ENCODE data around the gene G0S2.

The G0S2 gene, protein sequence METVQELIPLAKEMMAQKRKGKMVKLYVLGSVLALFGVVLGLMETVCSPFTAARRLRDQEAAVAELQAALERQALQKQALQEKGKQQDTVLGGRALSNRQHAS

DNA sequence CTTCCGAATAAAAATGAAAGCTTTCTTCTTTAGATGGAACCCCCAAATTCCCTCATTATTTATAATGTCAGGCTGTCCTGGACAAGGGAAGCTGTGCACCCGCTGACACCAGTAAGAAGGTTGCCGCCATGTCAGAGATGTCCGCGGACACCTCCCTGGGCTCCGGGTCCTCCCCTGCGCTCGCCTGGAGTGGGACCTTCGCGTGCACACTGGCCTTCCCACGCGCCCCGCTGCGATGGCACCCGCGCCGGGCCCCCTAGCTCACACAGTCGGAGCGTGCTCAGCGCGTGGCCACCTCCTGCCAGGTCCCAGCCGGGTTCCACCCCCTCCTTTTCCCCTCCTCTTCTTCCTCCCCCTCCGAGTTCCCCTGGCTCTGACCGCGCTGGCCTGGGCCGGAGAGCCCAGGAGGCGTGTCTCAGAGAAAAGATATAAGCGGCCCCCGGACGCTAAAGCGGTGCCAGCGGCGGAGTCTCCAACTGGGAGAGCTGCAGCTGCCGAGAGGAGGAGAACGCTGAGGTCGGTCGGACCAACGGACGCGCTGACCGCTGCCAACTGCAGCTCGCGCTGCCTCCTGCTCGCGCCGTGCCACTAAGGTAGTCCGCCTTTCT is at the start of gene G0S2:
TSS of gene G0S2 (plus strand) at position 456 of the 608 bp plus-strand sequence. CDS start 273 bp downstream, outside the sequence.
- no peak for DNase-seq

DNA sequence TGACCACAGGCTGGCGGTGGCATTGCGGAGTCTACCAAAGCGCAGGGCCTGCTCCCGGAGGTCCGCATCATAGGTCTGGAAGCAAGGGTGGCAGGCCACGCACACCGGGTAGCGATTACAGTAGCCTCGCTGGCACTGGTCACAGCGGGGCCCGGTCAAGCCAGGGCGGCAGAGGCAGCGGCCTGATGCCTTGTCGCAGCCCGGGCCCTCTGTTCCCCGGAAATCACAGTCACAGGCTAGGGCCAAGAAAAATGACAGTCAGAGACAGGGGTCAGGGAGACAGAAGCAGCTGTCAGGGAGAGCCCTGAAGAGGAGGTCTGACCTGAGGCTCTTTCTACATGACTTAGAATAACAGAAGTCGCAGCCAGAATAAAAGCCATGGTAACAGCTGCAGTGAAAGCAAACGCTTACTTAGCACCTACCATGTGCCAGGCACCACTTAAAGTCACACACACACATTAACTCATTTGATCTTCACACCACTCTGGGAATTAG is 49.4 kb upstream of the G0S2 start:
- DNase-seq: no peak

DNA sequence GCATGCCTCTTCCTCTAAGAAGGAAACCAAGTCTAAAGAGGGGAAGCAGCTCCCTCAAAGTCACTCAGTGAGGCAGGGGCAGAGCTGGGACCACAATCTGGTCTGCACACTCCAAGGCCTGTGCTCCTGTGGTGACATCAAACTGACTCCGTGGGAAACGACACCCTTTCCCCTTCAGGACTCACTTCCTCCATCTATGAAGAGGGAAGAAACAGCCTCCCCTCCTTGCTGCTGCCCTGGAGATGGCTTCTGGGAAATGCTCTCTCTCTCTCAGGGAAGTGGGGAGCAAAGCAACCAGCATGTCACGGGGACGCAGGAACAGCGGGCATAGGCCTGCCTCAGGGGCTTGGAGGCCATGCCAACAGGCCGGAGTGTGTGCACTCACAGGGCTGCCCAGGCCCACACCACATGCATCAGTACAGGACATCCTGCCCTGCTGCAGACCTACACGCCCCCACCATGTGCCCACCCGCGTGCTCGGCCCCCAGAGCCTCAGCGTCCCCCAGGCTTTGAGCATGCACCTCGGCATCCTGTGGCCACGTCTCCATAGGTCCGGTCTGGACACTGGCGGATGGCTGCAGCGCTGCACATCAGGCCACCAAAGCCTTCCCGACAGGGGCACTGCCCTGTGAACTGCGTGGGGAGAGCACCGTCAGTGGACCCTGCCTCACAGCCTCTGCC is 48.7 kb upstream of the G0S2 start:
- DNase-seq: no peak

DNA sequence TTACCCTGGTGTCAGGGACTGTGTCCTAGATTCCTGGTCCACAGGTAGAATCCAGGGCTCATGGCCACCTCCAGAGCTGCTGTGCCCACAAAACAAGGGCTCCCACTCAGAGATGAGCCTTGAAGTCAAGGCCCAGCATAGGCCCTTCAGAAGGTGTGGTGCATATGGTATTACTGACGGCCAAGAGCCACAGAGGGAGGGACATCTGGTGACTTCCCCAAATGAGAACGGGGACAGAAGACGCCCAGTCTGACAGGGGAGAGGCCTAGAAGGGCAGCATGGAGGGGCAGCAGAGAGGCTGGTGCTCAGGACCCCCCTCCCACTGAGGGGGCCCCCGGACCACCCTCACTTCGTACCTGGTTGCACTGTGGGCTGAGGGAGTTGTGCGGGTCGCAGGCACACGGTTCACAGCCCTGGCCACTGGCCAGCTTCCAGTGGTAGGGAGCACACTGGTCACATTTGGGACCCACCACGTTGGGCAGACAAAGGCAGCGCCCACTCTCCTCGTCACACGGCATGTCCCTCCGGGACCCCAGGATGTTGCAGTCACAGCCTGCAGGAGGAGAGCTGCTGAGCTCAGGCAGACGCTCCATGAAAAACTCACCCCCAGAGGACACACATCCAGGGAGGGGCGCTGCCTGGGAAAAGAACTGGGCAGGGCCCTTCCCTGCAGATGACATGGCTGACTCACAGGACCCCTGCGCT is 48.0 kb upstream of the G0S2 start:
- no peak for DNase-seq

DNA sequence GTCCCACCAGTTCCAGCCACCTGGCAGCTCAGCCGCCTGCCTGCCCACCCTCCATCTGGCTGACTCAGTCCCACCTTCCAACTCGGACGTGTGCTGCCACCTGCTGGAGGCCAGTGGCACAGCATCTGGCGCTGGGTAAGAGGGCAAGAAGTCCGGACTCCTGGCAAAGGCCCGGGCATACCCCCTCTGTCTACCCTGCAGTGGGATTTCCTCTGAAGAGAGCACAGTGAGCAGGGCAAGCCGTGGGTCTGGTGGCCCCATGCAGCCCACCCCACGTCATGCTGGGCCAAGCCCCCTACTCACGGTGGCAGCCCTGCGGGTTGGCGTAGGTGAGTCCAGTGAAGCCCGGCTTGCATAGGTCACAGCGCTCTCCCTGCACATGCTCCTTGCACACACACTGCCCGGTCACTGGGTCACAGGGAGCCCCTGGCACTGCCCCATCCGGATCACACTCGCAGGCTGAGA is 47.4 kb upstream of the G0S2 start:
- DNase-seq: peak; percentile 81

DNA sequence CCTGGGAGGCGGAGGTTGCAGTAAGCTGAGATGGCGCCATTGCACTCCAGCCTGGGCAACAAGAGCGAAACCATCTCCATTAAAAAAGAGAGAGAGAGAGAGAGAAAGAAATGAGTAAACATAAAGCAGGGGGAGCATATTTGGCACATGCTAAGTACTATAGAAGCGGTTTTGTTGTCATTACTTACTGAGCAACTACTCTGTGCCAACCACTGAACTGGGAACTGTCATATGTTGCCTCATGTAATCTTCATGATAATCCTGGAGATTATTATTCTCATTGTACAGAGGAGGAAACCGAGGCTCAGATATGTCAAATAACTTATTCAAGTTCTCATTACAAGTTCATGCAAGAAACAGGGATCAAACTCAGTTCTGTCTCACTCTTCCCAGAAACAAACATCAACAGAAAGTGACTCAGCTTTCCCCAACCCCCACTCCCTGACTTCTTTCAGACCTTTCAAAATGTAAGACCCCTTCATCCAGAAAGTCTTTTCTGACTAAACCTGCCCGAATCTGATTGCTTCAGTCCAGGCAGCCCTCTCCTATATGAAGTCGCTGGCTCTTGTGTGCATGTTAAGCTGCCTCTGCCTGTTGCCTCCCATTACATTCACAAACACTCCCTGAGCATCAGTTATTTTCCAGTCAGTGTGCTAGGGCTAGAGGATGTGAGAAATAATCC is 46.5 kb upstream of the G0S2 start:
- DNase-seq: no peak

DNA sequence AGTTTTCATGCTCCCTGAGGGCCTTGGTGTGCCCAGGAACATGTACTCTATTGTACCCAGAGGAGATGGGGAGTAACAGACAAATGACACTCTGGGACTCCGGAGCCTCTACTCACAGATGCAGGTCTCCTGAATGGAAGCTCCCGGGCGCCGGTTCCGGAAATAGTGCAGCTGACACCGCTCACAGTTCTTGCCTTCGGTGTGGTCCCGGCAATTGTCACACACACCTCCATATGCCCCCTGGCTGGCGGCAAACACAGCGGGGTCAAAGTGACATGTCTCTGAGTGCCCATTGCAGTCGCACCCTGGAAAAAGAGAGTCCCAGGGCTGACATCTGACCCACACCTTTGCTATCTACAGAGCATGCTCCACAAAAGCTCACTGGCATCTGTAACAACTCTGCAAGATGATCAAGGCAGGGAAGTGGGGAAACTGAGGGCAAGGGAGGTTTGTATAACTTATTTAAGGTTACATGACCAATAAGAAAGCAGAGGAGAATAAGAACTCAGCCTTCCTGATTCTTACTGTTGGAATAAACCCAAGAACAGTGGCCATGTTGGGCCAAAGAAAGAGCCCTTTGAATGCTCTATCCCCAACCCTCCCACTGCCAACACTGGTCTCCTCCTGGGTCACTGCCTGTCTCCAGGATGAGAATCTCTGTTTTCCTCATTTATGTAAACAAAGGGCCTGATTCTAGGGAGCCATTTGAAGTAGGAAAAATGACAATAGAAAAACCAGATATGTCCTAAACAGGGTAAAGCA is 45.4 kb upstream of the G0S2 start:
- DNase-seq: no peak

DNA sequence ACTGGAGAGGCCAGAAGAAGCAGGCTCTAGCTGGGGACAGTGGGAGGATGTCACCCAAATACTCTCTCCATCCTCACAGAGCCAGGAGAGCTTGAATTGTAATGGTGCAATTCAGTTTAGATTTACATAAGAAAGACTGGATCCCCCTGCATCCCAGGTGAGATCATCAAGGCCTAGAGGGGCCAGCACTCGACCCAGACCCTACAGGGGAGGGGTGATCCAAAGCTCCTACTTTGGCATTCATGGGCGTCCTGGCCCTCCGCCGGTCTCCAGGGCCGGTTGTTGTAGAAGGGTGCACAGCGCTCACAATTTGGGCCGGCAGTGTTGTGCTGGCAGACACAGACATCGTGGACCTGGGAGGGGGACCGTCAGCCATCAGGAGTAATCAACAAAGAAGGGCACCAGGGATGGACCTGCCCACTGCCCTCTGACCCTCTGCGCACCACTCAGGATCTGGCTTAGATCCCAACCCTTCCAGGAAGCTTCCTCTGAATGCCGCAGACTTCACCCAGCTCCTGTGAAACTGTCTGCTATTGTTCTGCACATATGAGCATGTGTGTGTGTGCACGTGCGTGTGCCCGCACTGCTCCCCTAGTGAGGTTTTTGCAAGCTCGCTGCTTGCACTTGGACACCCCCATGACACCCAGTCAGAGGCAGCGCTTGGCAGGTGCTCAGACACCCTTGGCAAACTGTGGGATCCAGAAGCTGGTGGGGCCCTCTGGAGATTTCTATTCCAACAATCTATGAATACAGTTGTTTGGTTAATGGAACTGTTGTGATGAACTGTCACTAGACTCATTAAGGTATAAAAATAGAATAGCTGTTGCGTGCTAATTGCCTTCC is 44.6 kb upstream of the G0S2 start:
- no peak for DNase-seq

DNA sequence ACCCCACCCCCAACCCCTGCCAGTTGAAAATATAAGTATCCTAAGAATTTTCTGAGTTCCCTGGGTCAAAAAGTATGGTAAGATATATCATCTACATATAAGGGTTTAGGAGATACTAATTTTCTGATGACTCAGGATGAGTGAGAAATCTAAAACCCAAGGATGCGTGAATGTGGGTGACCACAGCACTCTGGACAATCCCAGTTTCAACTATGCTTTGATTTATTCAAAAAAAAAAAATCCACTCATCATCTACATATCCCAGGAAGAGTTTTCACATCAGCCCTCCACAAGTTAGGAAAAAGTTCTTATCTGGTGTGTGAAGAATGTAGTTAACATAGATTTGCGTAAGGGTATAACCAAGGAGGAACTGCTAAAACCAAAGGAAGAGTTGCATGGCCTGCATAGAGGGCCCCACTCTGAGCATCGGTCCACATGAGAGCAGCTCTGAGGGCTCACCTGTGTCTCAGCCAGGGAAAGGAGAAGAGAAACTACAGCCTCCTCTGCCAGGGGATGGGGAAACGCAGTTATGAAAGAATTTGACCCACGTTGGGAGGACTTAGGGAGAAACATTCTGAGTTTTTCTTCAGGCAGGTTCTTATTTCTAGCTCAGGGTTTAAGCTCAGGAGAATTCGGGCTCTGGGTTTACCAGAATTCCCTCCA is 41.7 kb upstream of the G0S2 start:
- no peak for DNase-seq

DNA sequence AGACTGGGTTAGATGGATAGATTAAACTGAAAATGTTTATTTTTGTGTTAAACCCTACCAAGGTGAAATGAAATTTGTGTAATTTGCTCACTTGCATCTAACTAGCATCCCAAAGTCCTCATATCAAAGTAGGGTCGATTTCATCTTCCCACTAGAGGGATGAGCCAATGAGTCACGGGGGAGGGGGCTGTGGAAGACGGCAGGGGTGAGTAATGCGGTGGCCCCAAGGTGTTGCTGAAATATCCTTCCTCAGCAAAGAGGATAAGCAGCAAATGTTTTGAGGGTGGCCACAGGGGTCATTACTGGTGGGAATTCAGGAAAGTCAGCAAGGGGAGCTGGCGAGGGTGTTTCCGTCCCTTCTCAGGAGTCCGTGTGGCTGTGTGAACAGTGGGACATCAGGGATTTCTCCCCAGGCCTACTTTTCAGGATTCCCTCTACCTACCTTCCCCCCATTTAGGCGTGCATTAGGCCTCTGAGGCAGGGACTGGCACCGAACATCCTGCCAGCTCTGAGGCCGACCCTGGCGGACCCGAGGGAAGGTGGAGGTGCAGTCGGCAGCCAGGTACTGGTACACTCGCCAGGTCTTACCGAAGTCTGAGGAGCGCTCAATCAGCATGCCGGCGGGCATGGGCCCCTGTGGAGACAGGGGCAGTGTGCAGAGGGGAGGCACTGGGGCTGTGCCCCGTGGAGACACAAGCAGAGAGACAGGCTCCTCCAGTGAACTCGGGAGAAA is 41.0 kb upstream of the G0S2 start:
- no peak for DNase-seq

DNA sequence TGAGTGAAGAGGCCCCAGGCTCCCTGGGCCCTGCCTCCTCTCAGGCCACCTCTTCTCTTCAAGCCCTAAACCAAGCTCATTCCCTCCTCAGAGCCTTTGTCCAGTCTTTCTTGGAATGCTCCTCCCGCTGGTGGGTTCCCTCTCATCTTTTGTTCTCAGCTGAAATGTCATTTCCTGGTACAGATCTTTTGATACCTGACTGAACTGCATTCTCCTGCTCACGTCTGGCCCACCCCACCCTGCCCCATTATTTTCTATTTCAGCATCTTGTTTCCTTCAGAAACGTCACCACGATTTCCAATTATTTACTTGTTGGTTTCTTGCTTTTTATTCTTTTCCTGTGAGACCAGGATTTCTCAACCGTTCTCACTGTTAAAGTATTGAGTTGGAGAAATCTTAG is 39.4 kb upstream of the G0S2 start:
- no peak for DNase-seq

DNA sequence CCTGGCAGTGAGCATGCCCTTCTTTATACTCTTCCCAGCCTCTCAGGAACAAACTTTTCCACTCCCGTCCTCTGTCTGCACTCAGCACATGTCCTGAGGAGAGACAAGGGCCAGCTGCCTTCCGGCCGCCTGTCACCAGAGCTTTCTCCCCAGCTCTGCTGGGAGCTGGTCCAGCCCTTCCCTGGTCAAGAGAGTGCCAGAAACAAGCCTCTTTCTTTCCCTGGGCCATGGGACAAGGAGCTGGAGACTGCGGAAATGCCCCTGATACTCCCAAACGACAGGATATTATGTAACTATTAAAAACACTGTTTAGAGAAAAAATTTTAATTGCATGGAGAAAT is 33.4 kb upstream of the G0S2 start:
- DNase-seq: no peak

DNA sequence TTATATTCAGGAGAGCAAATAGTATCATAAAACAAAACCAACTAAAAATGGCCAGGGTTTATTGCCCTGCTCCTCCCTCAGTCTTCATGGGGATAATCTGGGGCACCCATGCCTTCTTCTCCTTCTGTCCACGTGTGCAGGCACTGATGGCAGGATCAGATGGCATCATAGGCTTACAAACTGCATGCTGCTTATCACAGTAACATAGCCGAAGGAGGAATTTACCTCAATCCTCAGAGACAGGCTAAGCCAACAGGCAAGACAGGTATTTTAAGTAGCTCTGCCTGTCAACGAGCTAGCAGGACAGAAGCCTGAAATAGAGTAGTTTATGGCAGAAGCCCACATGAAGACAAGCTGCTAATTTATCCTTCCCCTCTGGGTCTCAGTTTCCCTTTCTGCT is 32.4 kb upstream of the G0S2 start:
- DNase-seq: no peak

DNA sequence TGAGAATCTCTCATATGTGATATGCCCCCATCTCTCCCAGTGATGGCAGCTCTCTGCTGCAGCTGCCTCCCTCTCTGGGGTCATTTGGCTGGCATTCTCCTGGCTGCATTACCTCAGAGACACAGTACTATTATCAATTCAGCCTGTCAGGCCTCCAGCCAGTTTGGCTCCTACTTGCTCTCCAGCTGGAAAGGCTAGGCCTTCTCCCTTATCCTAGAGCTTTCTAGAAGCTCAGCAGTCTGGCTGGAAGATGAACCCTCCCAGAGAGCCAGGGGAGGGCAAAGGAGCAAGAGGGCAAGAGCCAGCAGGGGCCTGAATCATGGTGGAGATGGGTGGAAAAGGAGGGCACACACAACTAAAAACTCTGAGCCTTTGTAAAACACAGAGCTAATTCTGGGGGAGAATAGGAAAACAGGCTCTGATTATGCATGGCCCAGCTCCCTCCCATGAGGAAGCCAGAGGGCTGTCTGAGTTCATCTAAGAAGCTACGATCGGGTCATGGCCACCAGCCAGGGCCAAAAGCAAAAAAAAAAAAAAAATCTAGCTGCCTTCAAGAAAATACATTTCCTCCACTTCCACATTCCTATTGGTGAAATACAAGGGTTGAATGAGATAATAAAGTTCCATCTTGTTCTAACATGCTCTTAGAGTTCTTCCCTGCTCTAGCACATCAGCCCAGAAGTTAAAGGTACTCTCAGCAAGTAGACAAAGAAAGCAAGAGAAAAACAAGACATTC is 31.8 kb upstream of the G0S2 start:
- no peak for DNase-seq

DNA sequence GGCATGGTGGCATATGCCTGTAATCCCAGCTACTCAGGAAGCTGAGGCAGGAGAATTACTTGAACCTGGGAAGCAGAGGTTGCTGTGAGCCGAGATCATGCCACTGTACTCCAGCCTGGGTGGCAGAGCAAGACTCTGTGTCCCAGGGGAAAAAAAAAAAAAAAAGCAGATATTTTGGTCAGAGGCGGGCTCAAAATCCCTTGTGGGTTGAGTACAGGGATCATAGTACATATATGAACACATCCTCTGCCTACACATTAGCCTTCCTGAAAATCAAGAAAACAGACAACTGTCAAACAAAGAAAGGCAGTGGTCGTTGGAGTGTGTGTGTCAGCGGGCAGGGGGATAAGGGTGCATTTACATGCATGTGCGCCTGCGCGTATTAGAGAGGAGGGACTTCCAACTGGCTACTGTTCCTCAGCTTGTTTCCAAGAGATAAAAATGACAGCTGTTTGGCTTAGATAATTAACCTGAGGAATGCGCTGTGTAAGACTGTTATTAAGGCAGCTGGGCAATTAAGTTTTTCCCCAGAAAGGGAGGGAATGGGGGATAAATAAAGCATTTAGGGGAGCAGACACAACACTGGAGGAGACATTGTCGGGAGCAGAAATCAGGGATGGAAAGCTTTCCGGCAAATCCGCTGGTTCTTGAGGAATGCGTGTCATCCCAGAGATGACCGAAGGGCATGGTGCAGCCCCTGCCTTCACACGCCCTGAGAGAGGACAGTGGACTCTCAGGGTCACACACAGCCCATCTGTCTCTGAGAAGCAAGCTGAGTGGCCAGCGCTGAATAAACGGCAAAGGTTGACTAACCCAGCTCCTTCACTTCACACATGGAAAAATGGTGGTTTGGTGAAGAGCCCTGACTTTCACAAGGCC is 29.4 kb upstream of the G0S2 start:
- no peak for DNase-seq

DNA sequence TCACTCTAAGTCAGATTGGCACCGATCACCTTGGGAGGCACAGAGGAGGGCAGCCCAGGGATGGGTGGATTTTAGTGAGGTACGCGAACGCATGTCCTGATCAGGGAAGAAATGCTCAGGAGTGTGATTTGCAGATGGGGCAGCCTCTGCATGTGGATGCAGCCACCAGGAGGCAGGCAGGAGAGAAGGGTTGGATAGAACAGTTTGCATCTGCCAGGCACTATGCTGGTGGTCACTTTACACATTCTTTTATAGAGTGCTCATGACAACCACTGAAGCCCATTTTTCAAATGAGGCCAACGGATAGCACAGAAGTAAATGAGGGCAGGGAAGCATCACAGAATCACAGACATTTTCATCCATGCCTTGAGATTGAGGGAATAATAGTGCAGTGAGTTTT is 28.7 kb upstream of the G0S2 start:
- DNase-seq: no peak

DNA sequence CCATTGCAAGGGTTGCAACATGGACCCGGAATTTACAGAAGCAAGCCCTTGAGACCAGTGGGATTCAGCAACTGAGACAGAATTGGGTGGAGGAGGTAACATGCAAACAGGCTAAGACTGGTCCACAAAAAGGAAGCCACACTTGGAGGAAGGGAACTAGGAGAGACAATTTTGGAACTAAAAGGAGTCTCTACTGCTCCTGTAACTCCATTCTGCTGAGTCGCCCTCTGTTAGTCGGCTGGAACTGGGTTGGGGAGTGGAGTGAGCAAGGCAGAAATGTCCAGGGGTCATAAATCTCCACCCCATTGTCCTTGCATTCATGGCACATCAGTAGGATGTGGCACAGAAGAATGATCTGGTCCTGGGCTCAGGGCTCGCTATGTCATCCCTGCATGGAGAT is 28.1 kb upstream of the G0S2 start:
- DNase-seq: no peak

DNA sequence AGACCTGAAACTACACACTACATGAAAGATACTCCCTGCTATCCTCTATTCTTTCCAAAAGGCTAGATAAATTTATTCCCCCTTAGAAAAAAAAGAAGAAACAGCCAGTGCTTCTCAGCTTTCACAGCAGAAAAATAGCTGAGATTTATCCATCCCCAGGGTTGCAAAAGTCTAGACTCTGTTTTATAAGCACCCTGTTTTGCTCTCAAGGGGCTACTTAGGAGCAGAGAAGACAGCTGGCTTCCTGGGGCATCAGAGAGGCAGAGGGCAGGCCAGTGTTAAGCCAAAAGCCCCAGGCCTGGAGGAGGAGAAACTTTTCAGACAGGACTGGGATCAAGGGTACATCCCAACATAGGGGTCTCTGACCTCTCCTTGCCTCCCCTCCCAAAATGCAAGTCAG is 26.9 kb upstream of the G0S2 start:
- DNase-seq: no peak

Data from activated CD4-positive, CD25-positive, alpha-beta regulatory T cell treated with anti-CD3 and anti-CD28 coated beads, Interleukin-2, amount 50 U/mL, for 72 hours (primary cell).